Stimulated activated CD8-positive, alpha-beta memory T cell treated with anti-CD3 and anti-CD28 coated beads, Interleukin-4, amount 100 ng/mL, for 1 hour (primary cell): ENCODE data around the gene SLC9B2.
A peak's percentile ranks its signal among the peaks of the same experiment; 100 is the strongest.
"Not testable (repeated sequence)": the region's sequence is repeated elsewhere in the genome, so short reads cannot be mapped to it uniquely, and the experiment has no call there.

Experiments used
- DNase-seq, 2 donors: peaks; one replicate each; pipeline ENCODE4 v3.0.0-alpha.2; 2020; ENCODE audit warnings: low read depth in 2 of 2, low spot score in 1 of 2

Gene SLC9B2

DNA sequence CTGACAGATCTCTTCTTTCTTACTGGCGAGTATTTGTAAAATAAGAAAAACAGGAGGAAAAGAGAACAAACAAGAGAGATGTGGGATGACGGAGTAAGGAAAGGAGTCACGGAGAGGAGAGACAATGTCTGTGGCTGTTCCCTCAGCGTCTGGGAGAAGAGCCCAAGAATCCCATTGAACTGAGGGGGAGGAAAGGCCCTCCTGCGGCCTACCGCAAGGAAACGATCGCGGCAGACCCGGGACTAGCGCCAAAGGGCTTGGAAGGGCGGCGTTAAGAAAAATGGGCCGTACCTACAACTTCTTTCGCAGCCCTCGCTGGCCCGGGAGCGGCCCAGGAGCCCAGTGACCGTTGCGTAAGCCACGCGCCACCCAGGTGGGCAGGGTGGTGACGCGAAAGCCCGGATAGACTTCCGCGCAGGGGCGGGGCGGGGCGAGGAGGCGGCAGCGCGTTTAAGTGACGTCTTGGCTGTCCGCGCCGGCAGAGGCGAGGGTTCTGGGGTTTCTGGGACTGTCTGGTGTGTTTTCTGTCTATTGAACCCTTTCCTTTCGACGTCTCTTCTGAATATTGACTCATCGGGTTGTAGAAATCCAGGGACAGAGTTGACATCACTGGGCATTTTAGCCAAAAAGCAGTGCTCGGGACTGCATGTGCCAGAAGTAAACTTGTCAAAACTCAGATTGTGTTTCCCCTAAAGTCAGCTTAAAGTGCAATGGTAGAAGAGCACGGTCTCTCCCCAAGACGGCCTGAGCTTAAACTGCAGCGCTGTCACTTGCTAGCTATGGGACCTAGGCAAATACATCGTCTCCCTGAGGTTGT is 57.0 kb downstream of the SLC9B2 start, which contains the start of gene SLC9B1:
SLC9B1 (minus strand) TSS at position 398 of the 817 bp plus-strand sequence. CDS start 27,994 bp downstream, outside the sequence.
- DNase-seq = peak; percentile 76 to 88

DNA sequence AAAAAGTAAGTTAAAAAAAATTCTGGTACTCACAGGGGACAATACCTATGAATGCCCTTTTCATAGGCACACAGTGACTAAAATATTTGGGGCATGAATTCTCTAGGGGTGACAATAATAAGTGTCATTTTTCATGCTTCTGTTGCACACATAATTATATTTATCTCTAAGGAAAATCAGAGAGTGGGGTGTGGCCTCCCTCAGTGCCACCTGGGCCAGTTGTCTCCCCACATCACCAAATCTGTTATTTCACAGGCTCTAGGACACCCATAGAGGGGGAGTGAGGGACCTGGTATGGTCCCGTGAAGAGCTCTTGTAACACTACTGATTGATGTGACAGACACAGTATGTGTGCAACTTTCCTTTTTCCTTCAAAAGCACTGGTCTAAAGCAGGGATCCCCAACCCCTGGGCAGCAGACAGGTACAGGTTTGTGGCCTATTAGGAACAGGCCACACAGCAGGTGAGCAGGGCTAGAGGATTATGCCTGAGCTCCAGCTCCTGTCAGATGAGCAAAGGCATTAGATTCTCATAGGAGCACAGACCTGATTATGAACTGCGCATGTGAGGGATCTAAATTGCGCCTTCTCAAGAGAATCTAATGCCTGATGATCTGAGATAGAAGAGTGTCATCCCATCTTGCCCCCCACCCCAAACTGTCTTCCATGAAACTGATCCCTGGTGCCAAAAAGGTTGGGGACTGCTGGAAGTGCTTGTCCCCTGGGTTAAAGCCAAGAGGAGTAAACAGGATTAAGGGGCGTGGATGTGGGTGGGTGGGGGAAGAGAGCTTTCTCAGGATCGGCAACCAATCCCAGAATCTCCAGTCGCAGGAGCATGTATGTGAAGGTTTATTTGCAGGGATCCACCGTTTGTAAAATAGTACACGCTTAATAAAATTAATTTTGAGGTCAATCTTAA is 57.9 kb downstream of the SLC9B2 start:
- no peak for DNase-seq

DNA sequence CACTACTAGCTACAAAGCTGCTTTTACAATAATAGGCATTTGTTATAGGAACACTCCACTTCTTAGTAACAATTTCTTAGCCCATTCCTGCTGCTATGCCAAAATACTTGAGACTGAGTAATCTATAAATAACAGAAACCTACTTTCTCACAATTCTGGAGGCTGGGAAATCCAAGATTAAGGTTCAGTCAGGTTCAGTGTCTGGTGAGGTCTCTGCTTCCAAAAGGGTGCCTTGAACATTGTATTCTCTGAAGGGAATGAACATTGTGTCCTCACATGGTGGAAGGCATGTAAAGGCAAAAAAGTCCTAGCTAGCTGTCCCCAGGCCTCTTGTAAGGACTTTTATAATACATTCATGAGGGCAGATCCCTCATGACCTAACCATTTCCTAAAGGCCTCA is 64.0 kb downstream of the SLC9B2 start:
- no peak for DNase-seq

DNA sequence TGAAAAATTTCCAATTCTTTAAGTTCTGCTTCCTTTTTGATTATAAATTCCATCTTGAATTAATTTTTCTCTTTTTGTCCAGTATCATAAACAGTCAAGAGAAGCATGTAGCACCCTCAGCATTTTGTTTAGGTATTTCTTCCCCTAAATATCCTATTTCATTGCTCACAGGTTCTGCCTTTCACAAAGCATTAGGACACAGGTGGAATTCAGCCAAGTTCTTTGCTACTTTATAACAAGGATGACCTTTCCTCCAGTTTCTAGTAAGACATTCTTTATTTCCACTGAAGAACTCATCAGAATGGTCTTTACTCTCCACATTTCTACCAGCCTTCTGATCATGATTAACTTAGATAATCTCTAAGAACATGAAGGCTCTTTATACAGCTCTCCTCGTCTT is 64.5 kb downstream of the SLC9B2 start:
- no peak for DNase-seq

DNA sequence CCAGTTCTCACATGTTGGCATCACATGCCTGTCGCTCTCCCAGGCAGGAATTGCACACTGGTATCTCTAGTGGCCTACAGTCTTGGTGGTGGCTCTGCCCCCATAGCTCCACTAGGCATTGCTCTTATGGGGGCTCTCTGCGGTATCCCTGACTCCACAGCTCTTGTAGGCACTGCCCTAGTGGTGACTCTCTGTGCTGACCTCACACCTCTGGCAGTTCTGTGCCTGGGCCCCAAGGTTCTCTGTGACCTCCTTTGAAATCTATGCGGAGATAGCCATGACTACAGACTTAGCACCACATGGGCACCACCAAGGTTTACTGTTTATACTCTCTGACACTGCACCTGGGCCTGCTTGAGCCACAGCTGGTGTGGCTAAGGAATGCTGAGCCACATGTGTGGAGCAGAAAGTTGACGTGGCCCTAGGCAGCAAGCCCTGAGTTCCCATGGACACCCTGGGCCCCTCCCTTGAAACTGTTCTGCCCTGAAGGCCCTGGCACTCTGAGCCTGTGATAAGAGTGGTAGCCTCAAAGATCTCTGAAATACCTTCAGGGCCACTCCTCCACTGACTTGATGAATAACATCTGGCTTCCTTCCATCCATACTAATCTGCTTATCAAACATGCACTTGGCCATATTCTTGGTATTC is 65.1 kb downstream of the SLC9B2 start:
- DNase-seq = no peak

DNA sequence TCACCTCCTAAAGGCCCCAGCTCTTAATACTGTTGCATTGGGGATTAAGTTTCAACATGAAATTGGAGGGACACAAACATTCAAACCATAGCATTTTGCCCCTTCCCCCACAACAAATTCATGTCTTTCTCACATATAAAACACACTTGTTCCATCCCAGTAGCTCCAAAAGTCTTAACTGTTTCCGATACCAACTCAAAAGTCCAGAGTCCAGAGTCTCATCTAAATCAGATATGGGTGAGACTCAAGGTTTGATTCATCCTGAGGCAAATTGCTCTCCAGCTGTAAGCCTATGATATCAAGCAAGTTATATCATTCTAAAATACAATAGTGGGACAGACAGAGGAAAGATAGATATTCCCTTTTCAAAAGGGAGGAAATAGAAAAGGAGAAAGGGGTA is 65.8 kb downstream of the SLC9B2 start:
- no peak for DNase-seq

DNA sequence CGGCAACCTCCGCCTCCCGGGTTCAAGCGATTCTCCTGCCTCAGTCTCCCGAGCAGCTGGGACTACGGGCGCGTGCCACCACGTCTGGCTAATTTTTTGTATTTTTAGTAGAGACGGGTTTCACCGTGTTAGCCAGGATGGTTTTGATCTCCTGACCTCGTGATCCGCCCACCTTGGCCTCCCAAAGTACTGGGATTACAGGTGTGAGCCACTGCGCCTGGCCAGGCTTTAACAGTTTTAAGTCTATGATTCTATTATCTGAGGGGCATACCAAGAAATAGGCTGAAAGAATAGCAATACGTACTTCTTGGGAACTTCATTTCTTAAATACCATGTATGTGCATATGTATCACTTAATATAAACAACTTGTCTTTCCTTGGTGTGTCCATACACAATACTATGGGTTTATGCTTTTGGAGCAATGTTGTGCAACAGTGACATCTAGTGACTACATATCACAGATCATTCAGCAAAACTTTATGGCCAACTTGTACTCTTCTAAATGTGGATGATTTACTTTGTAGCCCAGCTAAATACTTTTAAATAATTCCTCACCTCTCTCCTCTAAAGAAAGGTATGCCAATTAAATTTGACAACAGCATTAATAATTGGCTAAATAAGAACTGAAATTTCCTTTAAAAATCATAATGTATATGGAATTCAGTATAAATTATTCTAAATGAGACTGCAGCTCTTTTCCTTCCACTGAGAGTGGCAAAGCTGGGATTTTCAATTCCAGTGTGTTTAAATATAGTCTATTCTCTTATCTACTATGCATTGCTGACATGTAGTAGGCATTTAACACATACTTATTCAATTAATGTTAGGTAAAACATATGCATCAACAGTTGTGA is 67.5 kb downstream of the SLC9B2 start:
- DNase-seq = no peak

DNA sequence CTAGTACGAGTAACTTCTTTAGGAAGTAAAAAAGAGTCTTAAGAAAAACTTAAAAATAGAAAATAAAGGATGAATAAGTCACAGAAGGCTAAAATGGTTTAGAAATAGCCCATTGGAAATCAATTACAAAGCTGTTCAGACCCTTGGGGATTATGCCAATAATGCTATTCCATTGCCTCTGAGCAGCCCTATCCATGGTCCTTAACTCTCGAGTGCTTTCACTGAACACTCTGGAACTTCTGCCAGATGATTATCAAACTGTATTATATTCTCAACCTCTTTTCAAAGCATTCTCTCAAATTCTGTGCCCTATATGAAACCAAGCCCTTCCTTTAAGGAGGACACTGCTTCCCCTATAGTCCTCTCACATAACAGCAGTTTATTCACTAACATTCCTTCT is 74.0 kb downstream of the SLC9B2 start:
- no peak for DNase-seq

DNA sequence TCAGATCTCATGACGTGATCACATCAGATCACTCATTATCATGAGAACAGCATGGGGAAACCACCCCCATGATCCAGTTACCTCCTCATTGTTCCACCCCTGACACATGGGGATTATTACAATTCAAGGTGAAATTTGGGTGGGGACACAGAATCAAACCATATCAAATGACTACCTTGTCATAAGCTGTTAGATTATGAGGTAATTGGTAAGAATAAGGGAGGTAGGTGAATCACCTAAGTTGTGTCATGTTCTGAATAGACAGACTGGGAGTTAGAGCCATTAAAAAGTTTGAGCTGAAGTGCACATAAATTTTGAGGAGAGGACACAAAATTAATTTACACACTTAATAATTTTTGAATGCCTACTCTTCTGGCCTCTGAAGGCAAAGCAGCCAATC is 81.8 kb downstream of the SLC9B2 start:
- DNase-seq = no peak

DNA sequence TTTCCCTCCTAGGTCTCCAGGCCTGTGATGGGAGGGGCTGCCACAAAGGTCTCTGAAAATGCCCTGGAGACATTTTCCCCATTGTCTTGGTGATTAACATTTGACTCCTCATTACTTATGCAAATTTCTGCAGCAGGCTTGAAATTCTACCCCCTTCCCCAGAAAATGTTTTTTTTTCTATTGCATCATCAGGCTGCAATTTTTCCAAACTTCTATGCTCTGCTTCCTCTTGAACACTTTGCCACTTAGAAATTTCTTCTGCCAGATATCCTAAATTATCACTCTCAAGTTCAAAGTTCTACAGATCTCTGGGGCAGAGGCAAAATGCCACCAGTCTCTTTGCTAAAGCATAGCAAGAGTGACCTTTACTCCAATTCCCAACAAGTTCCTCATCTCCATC is 82.6 kb downstream of the SLC9B2 start:
- not testable (repeated sequence) for DNase-seq

DNA sequence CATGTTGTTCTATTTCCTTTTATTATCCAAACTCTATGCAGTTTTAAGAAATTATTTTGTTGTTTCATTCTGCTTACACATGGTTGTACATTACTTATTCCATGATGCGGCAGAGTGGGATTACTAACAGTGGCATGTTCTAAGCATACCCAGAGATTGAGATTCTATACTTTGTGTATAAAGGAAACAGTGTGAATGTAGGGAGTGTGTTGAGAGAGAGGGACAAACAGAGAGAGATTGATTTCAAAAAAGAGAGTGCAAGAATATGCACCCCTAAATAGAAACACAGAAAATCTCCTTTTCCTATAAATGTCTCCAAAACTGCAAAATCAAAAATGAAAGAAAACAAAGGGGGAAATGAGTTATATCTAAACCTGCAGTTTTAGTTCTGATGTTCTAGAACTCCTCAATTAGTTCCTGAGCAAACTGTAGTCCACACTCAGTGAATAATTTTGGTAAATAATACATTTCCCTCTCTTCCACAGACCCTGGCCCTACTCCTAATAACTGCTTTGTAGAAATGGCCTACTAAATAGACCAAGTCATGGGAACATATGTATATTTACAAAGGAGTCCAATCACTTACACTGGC is 88.0 kb downstream of the SLC9B2 start:
- no peak for DNase-seq

DNA sequence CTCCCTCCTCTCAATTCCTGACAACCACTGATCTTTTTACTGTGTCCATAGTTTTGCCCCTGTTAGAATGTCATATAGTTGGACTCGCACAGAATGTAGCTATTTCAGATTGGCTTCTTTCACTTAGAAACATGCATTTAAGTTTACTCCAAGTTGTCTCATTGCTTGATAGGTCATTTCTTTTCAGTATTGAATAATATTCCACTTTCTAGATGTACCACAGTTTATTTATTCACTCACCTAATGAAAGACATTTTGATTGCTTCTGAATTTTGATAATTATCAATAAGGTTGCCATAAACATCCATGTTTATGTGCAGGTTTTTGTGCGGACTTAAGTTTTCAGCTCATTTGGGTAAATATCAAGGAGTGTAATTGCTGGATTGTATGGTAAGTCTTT is 95.6 kb downstream of the SLC9B2 start:
- no peak for DNase-seq
